NT2/D1 (cell line): ENCODE results near the gene TXLNG.

Experiments used
- SUZ12 ChIP-seq: IDR thresholded peaks from 2 replicates; pipeline ENCODE4 v1.6.1; 2011; ENCODE audit not compliant: insufficient read length, insufficient read depth; ENCODE audit errors: extremely low read depth
- YY1 ChIP-seq: IDR thresholded peaks from 2 replicates; pipeline ENCODE4 v1.6.1; 2011; ENCODE audit not compliant: insufficient read length, insufficient read depth

DNA sequence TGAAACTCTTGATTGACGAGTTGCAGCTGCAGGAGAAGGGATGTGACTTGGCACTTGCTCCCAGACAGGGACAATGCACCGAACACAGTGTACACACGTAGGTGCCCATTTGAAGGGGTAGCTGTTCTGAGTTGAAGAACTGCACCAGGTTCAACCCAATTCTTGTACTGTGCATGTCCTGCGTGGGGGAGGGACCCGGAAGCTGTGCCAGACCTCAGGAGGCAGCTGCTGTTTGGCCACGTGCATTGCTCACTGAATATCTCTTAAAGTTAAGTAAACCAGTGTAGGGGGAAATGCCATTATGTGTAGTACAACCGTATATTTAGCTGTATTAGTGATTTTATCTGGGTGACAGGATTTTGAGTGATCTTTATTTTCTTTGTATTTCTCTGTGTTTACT, 95.9 kb downstream of the TXLNG start:
- TF ChIP-seq YY1, result no peak
- TF ChIP-seq SUZ12, result no peak
